GM13976 (cell line): Measurements from ENCODE around the gene CACNB3.
A peak's percentile ranks its signal among the peaks of the same experiment; 100 is the strongest.

Source experiments
- DNase-seq: peaks from one replicate; pipeline ENCODE4 v3.0.0; 2012; ENCODE audit warnings: low spot score
- CTCF ChIP-seq: IDR thresholded peaks from 2 replicates; pipeline ENCODE4 v1.5.1; 2012; ENCODE audit warnings: borderline replicate concordance, mild to moderate bottlenecking; ENCODE audit not compliant: insufficient read depth; ENCODE audit errors: extremely low read depth, missing control alignments, control extremely low read depth
- in situ Hi-C: fragments of 300-500 bp; cut with MboI; formaldehyde crosslinking; loops from one replicate; pipeline ENCODE4 v1.12.0; 2022; ENCODE audit warnings: low sequenced_read_pairs, mixed read lengths, inconsistent platforms; ENCODE audit not compliant: unreplicated experiment

CACNB3 gene

GRCh38 chr12:48862760-48863159 is 44.5 kb downstream of the CACNB3 start:
- no peak for DNase-seq
- no peak for TF ChIP-seq CTCF
- in situ Hi-C loops: no loop called here

DNA sequence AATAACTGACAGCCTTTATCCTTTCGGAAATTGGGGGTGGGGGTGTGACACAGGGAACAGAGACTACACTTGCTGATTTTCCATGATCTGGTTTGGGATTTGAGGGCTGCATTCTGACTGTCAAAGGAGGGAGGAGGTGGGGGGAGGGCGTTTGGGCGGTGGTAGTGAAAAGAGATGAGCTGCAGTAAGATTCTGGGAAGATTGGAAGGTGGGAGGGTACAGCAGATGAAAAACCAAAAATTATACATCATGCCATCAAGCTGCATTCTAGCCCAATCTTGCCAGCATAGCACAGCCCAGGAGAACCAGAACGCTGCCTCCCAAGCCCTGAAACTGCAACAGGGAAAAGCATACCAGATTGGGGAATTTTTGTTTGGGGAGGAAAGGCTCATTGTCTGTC is 45.0 kb downstream of the CACNB3 start:
- no peak for DNase-seq
- TF ChIP-seq CTCF: no peak
- in situ Hi-C loops: no loop called here

DNA sequence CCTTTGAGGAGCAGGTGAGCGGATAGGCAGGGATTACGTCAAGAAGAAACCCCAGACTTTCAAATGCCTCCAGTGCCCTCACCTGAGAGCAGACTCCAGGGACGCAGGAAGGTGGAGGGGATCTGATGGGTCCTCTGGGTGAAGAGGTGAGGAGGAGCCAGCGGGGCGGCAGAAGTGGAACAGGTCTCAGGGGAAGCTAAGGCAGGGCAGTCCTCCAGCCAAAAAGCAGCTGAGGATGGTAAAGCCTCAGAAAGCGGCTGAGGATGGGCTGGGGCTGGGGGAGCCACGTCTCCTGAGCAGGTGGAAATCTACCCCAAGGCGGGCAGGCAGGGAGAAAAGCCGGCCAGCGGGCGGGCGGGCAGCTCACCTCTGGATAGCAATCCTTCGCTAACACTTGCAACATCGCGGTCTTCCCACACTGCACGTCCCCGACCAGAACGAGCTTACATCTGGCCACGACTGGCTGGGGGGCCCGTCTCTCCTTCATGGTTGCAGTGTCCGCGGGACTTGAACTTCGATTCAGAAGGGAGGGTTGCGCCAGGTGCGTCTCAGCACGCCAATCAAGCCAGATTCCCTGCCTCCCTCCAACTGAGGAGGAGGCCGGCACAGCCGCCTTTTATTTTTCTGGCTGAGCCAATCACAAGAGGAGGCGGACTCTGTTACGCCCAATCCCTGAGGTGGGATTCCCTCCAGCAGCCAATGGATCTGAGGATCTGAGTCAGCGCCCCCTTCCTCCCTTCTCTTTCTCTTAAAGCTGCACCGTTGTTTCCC is 47.2 kb downstream of the CACNB3 start, which contains the start of gene RND1:
TSS of gene RND1 (minus strand) at position 590 of the 771 bp plus-strand sequence. CDS start at position 487, 103 bp downstream.
- TF ChIP-seq CTCF: no peak
- DNase-seq: peak; percentile 94

GRCh38 chr12:48866052-48866711 is 47.9 kb downstream of the CACNB3 start:
- in situ Hi-C loops: no loop called here
- DNase-seq: no peak
- no peak for TF ChIP-seq CTCF

More for the DNA sequence above, 47.2 kb downstream of the CACNB3 start, which contains the start of gene RND1:
- in situ Hi-C loops: no loop called here

- no peak for TF ChIP-seq CTCF
- no peak for DNase-seq
- in situ Hi-C loops: no loop called here
Observed at GRCh38 chr12:48868451-48868850, 50.2 kb downstream of the CACNB3 start.

GRCh38 chr12:48869191-48869590 is 50.9 kb downstream of the CACNB3 start:
- no peak for TF ChIP-seq CTCF
- DNase-seq: no peak
- in situ Hi-C loops: no loop called here
